Measurements from ENCODE around the gene UTP4.

DNA sequence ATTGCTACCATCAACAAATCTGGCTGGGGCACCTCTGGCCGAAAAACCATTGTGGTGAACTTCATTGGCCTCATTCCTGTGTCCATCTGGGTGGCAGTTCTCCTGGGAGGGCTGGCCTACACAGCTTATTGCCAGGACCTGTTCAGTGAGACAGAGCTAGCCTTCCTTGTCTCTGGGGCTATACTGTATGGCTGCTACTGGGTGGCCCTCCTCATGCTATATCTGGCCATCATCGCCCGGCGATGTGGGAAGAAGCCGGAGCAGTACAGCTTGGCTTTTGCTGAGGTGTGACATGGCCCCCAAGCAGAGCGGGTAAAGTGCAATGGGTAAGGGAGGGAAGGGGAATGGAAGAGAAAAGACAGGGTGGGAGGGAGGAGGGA, 17.5 kb upstream of the UTP4 start:
- TF ChIP-seq, protein P1, sequence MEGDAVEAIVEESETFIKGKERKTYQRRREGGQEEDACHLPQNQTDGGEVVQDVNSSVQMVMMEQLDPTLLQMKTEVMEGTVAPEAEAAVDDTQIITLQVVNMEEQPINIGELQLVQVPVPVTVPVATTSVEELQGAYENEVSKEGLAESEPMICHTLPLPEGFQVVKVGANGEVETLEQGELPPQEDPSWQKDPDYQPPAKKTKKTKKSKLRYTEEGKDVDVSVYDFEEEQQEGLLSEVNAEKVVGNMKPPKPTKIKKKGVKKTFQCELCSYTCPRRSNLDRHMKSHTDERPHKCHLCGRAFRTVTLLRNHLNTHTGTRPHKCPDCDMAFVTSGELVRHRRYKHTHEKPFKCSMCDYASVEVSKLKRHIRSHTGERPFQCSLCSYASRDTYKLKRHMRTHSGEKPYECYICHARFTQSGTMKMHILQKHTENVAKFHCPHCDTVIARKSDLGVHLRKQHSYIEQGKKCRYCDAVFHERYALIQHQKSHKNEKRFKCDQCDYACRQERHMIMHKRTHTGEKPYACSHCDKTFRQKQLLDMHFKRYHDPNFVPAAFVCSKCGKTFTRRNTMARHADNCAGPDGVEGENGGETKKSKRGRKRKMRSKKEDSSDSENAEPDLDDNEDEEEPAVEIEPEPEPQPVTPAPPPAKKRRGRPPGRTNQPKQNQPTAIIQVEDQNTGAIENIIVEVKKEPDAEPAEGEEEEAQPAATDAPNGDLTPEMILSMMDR (IDR thresholded peaks at IDR 0.05) = no peak
- no peak for TF ChIP-seq POLR2A (IDR thresholded peaks at IDR 0.05)
